Right atrium auricular region (tissue), 2 donors: Measurements from ENCODE around the gene RPTN. TPM values are rescaled to one million over a fixed set of nuclear protein-coding genes. Genes with fewer than 3 reads are reported as not detected.

Experiments used
- DNase-seq: peaks from one replicate; pipeline ENCODE4 v3.0.0-alpha.2; 2019; ENCODE audit warnings: low spot score
- H3K27ac ChIP-seq, 2 donors: fragments of 200-600 bp; sonication (generic); 1 replicate in 1 of 2; 2 replicates in 1 of 2; pipeline ENCODE4 v1.5.1; 2016 to 2019
- H3K27me3 ChIP-seq, 2 donors: fragments of 200-600 bp; sonication (generic); one replicate each; pipeline versions ENCODE4 v1.5.1 to v1.6.0; 2017 to 2019
- H3K36me3 ChIP-seq: fragments of 200-600 bp; sonication (generic); one replicate; pipeline ENCODE4 v1.5.1; 2016
- H3K4me1 ChIP-seq, 2 donors: fragments of 200-600 bp; sonication (generic); one replicate each; pipeline versions ENCODE4 v1.5.1 to v1.6.0; 2017 to 2019
- H3K4me3 ChIP-seq, 2 donors: fragments of 200-600 bp; sonication (generic); 1 replicate in 1 of 2; 2 replicates in 1 of 2; pipeline ENCODE4 v1.5.1; 2017 to 2019; ENCODE audit warnings: mild to moderate bottlenecking in 1 of 2, moderate library complexity in 1 of 2
- H3K9me3 ChIP-seq, 2 donors: fragments of 200-600 bp; sonication (generic); one replicate each; pipeline ENCODE4 v1.5.1; 2019
- CTCF ChIP-seq, 2 donors: fragments of 200-600 bp; sonication (generic); IDR thresholded peaks; one replicate each; pipeline ENCODE4 v1.5.1; 2019; ENCODE audit warnings: antibody characterized with exemption in 2 of 2
- total RNA-seq, 2 donors: library from RNA; depleted of rRNA; stranded (reverse); fragments of >200 nt; gene quantifications; one replicate each; pipeline ENCODE4 v1.1.0, GENCODE V29; 2016

Gene RPTN
- total RNA-seq, 2 donors from 2014 or later: not detected

GRCh38 chr1:152143150-152143887 lies 15.7 kb downstream of the RPTN start:
- Histone ChIP-seq H3K27ac (no peak overlapping the region), H3K4me3 (no peak overlapping the region), H3K36me3 (no peaks in the 10 kb centered on the region), H3K4me1 (no peaks in the 10 kb centered on the region), H3K9me3 (peaks cover 0 to 9% of the 10 kb centered on the region in 2 donors), H3K27me3 (no peaks in the 10 kb centered on the region)
- no peak for DNase-seq
- no peak for TF ChIP-seq CTCF (IDR thresholded peaks at IDR 0.05)

GRCh38 chr1:152141971-152142584 lies 16.9 kb downstream of the RPTN start:
- no peaks in the 10 kb centered on the region for H3K4me1 ChIP-seq
- no peaks in the 10 kb centered on the region for H3K27me3 ChIP-seq
- no peak overlapping the region for H3K27ac ChIP-seq
- no peaks in the 10 kb centered on the region for H3K9me3 ChIP-seq
- no peak overlapping the region for H3K4me3 ChIP-seq
- H3K36me3 ChIP-seq: no peaks in the 10 kb centered on the region
- no peak for DNase-seq
- TF ChIP-seq CTCF (IDR thresholded peaks at IDR 0.05): peak; percentile 60 to 82

GRCh38 chr1:152137215-152137614 lies 21.8 kb downstream of the RPTN start:
- no peaks in the 10 kb centered on the region for H3K27me3 ChIP-seq
- peaks cover 0 to 19% of the 10 kb centered on the region in 2 donors for H3K9me3 ChIP-seq
- H3K27ac ChIP-seq: no peak overlapping the region
- no peaks in the 10 kb centered on the region for H3K36me3 ChIP-seq
- no peak for DNase-seq
- no peak for TF ChIP-seq CTCF (IDR thresholded peaks at IDR 0.05)
- H3K4me1 ChIP-seq: no peaks in the 10 kb centered on the region
- H3K4me3 ChIP-seq: no peak overlapping the region

GRCh38 chr1:152130186-152130585 lies 28.8 kb downstream of the RPTN start:
- Histone ChIP-seq H3K27me3 (no peaks in the 10 kb centered on the region), H3K9me3 (peaks cover 0 to 21% of the 10 kb centered on the region in 2 donors), H3K36me3 (no peaks in the 10 kb centered on the region), H3K4me3 (no peak overlapping the region), H3K27ac (no peak overlapping the region), H3K4me1 (no peaks in the 10 kb centered on the region)
- no peak for DNase-seq
- no peak for TF ChIP-seq CTCF (IDR thresholded peaks at IDR 0.05)

- H3K27me3 ChIP-seq: no peaks in the 10 kb centered on the region
- H3K9me3 ChIP-seq: peaks cover 0 to 6% of the 10 kb centered on the region in 2 donors
- no peak overlapping the region for H3K27ac ChIP-seq
- TF ChIP-seq CTCF (IDR thresholded peaks at IDR 0.05): no peak
- no peak for DNase-seq
- no peaks in the 10 kb centered on the region for H3K36me3 ChIP-seq
- H3K4me3 ChIP-seq: no peak overlapping the region
- H3K4me1 ChIP-seq: no peaks in the 10 kb centered on the region
Measured at GRCh38 chr1:152127673-152128072, 31.4 kb downstream of the RPTN start.
